Measurements from ENCODE around the gene METTL1. TPM values are rescaled to one million over a fixed set of nuclear protein-coding genes. Genes with fewer than 3 reads are reported as not detected.

METTL1 gene
- total RNA-seq, 2 experiments from 2014 or later = 17.3 to 20.4 TPM

GRCh38 chr12:57756406-57757341 lies 15.2 kb downstream of the METTL1 start:
- peaks cover 15% of the 10 kb centered on the region for H3K36me3 Mint-ChIP-seq (ENCODE audit: low read depth)
- no peak overlapping the region for H3K27ac Mint-ChIP-seq
- peak; percentile 77 for DNase-seq
- CTCF ChIA-PET = interaction anchor here (0.6 to 3.4 kb wide), 26 partner anchors 9 to 274 kb away, joined by 3 to 42 read pairs (median 5); partner anchors contain the start of genes CYP27B1, EEF1AKMT3, METTL1 and TSPAN31
- H3K9me3 Mint-ChIP-seq = no peaks in the 10 kb centered on the region
- peak overlapping the region; percentile 81 for H3K4me3 Mint-ChIP-seq
- H3K4me1 Mint-ChIP-seq (ENCODE audit: low read depth) = peaks cover 51% of the 10 kb centered on the region
- H3K27me3 Mint-ChIP-seq (ENCODE audit: low read depth) = no peaks in the 10 kb centered on the region
- intact Hi-C loops (cut with micrococcal nuclease) = loop anchor here (1.0 kb wide), 4 partner anchors 9 to 149 kb away; no protein-coding TSS in a partner anchor

- peaks cover 58% of the 10 kb centered on the region for H3K4me1 Mint-ChIP-seq (ENCODE audit: low read depth)
- H3K36me3 Mint-ChIP-seq (ENCODE audit: low read depth) = peaks cover 24% of the 10 kb centered on the region
- intact Hi-C loops (cut with micrococcal nuclease) = loop anchor here (1.0 to 2.0 kb wide), 6 partner anchors 10 to 1841 kb away; partner anchors contain the start of gene SLC16A7
- CTCF ChIA-PET = interaction anchor here (0.6 to 3.4 kb wide), 17 partner anchors 10 to 152 kb away, joined by 3 to 42 read pairs (median 5); partner anchors contain the start of genes CYP27B1, EEF1AKMT3, METTL1 and TSPAN31
- peak; percentile 41 for DNase-seq
- peak overlapping the region; percentile 81 for H3K4me3 Mint-ChIP-seq
- H3K27me3 Mint-ChIP-seq (ENCODE audit: low read depth) = no peaks in the 10 kb centered on the region
- no peak overlapping the region for H3K27ac Mint-ChIP-seq
- no peaks in the 10 kb centered on the region for H3K9me3 Mint-ChIP-seq
Measured at GRCh38 chr12:57755454-57756372, 16.2 kb downstream of the METTL1 start.

GRCh38 chr12:57755194-57755453 lies 16.8 kb downstream of the METTL1 start:
- Mint-ChIP-seq H3K9me3 (no peaks in the 10 kb centered on the region), H3K27ac (no peak overlapping the region), H3K27me3 (ENCODE audit: low read depth) (no peaks in the 10 kb centered on the region), H3K4me3 (peak overlapping the region; percentile 78), H3K36me3 (ENCODE audit: low read depth) (peaks cover 29% of the 10 kb centered on the region), H3K4me1 (ENCODE audit: low read depth) (peaks cover 63% of the 10 kb centered on the region)
- no peak for DNase-seq
- intact Hi-C loops (cut with micrococcal nuclease) = loop anchor here (2.0 kb wide), 2 partner anchors 14 to 1842 kb away; partner anchors contain the start of gene SLC16A7
- CTCF ChIA-PET = interaction anchor here (1.9 to 3.4 kb wide), 2 partner anchors 11 to 82 kb away, joined by 7 to 42 read pairs; partner anchors contain the start of gene CYP27B1

- Mint-ChIP-seq H3K4me3 (peak within 1 kb of the TSS; percentile 81), H3K27ac (peak within 1 kb of the TSS; percentile 38), H3K9me3 (no peaks in the 10 kb centered on the region), H3K36me3 (ENCODE audit: low read depth) (peaks cover 30% of the 10 kb centered on the region), H3K27me3 (ENCODE audit: low read depth) (no peaks in the 10 kb centered on the region), H3K4me1 (ENCODE audit: low read depth) (peaks cover 61% of the 10 kb centered on the region)
- intact Hi-C loops (cut with micrococcal nuclease) = loop anchor here (2.0 to 5.0 kb wide), 3 partner anchors 14 to 1842 kb away; partner anchors contain the start of gene SLC16A7
- CTCF ChIA-PET = interaction anchor here (0.7 to 3.4 kb wide), 4 partner anchors 11 to 83 kb away, joined by 3 to 42 read pairs (median 5); partner anchors contain the start of genes CYP27B1 and TSFM
- DNase-seq = peak; percentile 89
Measured at GRCh38 chr12:57754411-57755193, 17.3 kb downstream of the METTL1 start, which contains the start of gene MARCHF9. Gene MARCHF9 (plus strand): TSS chr12:57755103. CDS start chr12:57755529, 426 bp downstream.

- peaks cover 57% of the 10 kb centered on the region for H3K4me1 Mint-ChIP-seq (ENCODE audit: low read depth)
- H3K9me3 Mint-ChIP-seq = no peaks in the 10 kb centered on the region
- H3K36me3 Mint-ChIP-seq (ENCODE audit: low read depth) = peaks cover 36% of the 10 kb centered on the region
- peak overlapping the region; percentile 38 for H3K27ac Mint-ChIP-seq
- H3K4me3 Mint-ChIP-seq = peak overlapping the region; percentile 78
- intact Hi-C loops (cut with micrococcal nuclease) = loop anchor here (2.0 to 5.0 kb wide), 4 partner anchors 13 to 1843 kb away; partner anchors contain the start of gene SLC16A7
- CTCF ChIA-PET = interaction anchor here (0.7 to 3.4 kb wide), 3 partner anchors 12 to 29 kb away, joined by 3 to 42 read pairs (median 3); partner anchors contain the start of genes CYP27B1 and TSFM
- no peak for DNase-seq
- H3K27me3 Mint-ChIP-seq (ENCODE audit: low read depth) = no peaks in the 10 kb centered on the region
Measured at GRCh38 chr12:57753756-57754337, 18.1 kb downstream of the METTL1 start.

GRCh38 chr12:57752668-57753000 lies 19.3 kb downstream of the METTL1 start:
- H3K9me3 Mint-ChIP-seq = no peaks in the 10 kb centered on the region
- intact Hi-C loops (cut with micrococcal nuclease) = loop anchor here (1.0 to 5.0 kb wide), 9 partner anchors 8 to 515 kb away; partner anchors contain the start of genes ATP23, EEF1AKMT3, MBD6 and METTL1
- no peaks in the 10 kb centered on the region for H3K27me3 Mint-ChIP-seq (ENCODE audit: low read depth)
- CTCF ChIA-PET = interaction anchor here (0.9 kb wide), 1 partner anchor 11 kb away, joined by 4 read pairs; no protein-coding TSS in a partner anchor
- no peak for DNase-seq
- H3K36me3 Mint-ChIP-seq (ENCODE audit: low read depth) = peaks cover 39% of the 10 kb centered on the region
- H3K4me3 Mint-ChIP-seq = peak overlapping the region; percentile 100
- peaks cover 52% of the 10 kb centered on the region for H3K4me1 Mint-ChIP-seq (ENCODE audit: low read depth)
- peak overlapping the region; percentile 99 for H3K27ac Mint-ChIP-seq

- intact Hi-C loops (cut with micrococcal nuclease) = loop anchor here (1.0 to 5.0 kb wide), 10 partner anchors 8 to 515 kb away; partner anchors contain the start of genes ATP23, EEF1AKMT3, MBD6 and METTL1
- Mint-ChIP-seq H3K27me3 (ENCODE audit: low read depth) (no peaks in the 10 kb centered on the region), H3K36me3 (ENCODE audit: low read depth) (peaks cover 41% of the 10 kb centered on the region), H3K27ac (peak within 1 kb of the TSS; percentile 99), H3K4me1 (ENCODE audit: low read depth) (peaks cover 51% of the 10 kb centered on the region), H3K9me3 (no peaks in the 10 kb centered on the region), H3K4me3 (peak within 1 kb of the TSS; percentile 100)
- DNase-seq = peak; percentile 99
- CTCF ChIA-PET = interaction anchor here (0.8 to 0.9 kb wide), 2 partner anchors 11 to 31 kb away, joined by 3 to 4 read pairs; partner anchors contain the start of gene TSFM
Measured at GRCh38 chr12:57751788-57752667, 19.9 kb downstream of the METTL1 start, which contains the start of gene CDK4. Gene CDK4 (minus strand): TSS chr12:57752310. CDS start chr12:57751717, 593 bp downstream.

- Mint-ChIP-seq H3K27ac (peak overlapping the region; percentile 99), H3K4me3 (peak overlapping the region; percentile 100), H3K4me1 (ENCODE audit: low read depth) (peaks cover 45% of the 10 kb centered on the region), H3K36me3 (ENCODE audit: low read depth) (peaks cover 38% of the 10 kb centered on the region), H3K9me3 (no peaks in the 10 kb centered on the region), H3K27me3 (ENCODE audit: low read depth) (no peaks in the 10 kb centered on the region)
- no peak for DNase-seq
- CTCF ChIA-PET = no interaction called here
- intact Hi-C loops (cut with micrococcal nuclease) = loop anchor here (1.0 to 5.0 kb wide), 2 partner anchors 273 to 514 kb away; a partner anchor contains a TSS
Measured at GRCh38 chr12:57751432-57751787, 20.5 kb downstream of the METTL1 start.

- DNase-seq = no peak
- Mint-ChIP-seq H3K27ac (peak overlapping the region; percentile 99), H3K9me3 (no peaks in the 10 kb centered on the region), H3K4me1 (ENCODE audit: low read depth) (peaks cover 46% of the 10 kb centered on the region), H3K27me3 (ENCODE audit: low read depth) (no peaks in the 10 kb centered on the region), H3K4me3 (peak overlapping the region; percentile 100), H3K36me3 (ENCODE audit: low read depth) (peaks cover 41% of the 10 kb centered on the region)
- intact Hi-C loops (cut with micrococcal nuclease) = loop anchor here (1.0 to 5.0 kb wide), 2 partner anchors 272 to 513 kb away; a partner anchor contains a TSS
- CTCF ChIA-PET = interaction anchor here (1.1 to 1.9 kb wide), 3 partner anchors 8 to 10 kb away, joined by 3 to 5 read pairs (median 5); no protein-coding TSS in a partner anchor
Measured at GRCh38 chr12:57750561-57751431, 21.1 kb downstream of the METTL1 start.
